Measurements from ENCODE around the gene HOXC4. TPM values are rescaled to one million over a fixed set of nuclear protein-coding genes. Genes with fewer than 3 reads are reported as not detected.
A peak's percentile ranks its signal among the peaks of the same experiment; 100 is the strongest.

The HOXC4 gene
- total and polyA plus RNA-seq, 7 donors: 0.38 to 1.2 (median 0.69) TPM; not detected in 3

DNA sequence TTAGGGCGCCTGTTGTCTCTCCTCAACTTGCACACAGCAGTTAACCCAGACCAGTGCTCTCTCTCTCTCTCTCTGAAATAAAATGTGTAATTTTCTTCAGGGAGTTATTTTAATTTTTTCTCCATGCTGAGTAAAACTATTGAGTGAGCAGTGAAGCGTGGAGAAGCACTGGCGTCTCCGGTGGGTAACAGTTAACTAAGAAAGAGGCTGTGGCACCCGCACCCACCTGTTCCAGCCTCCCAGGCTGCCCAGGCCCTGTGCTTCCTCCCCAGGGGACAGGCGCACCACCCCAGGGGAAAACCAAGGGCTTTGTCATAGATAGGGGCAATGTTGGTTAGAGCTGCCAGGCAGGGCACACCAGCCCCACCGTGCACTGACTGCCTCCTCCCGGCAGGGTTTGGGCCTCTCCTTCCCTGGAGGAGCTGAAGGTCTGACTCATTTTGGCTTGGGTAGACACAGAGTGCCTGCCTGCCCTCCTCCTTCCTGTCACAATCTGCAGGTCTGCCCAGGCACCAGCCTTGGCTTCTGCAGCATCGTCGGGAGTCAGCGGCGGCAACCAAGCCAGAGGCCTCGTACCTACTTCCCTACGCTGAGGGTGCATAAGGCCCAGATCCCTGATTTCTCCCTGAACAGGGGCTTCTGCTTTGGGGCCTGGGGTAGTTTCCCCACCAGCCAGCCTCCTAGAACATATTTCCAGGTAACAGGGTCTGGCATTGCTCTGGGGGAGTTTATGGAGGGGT, 16.8 kb upstream of the HOXC4 start:
- no peak for DNase-seq
- H3K4me3 ChIP-seq: no peak overlapping the region
- H3K9me3 ChIP-seq: no peaks in the 10 kb centered on the region
- no peak overlapping the region for H3K27ac ChIP-seq
- H3K27me3 ChIP-seq: peaks cover 27 to 99% (median 94%) of the 10 kb centered on the region in 3 donors
- TF ChIP-seq, protein P1, sequence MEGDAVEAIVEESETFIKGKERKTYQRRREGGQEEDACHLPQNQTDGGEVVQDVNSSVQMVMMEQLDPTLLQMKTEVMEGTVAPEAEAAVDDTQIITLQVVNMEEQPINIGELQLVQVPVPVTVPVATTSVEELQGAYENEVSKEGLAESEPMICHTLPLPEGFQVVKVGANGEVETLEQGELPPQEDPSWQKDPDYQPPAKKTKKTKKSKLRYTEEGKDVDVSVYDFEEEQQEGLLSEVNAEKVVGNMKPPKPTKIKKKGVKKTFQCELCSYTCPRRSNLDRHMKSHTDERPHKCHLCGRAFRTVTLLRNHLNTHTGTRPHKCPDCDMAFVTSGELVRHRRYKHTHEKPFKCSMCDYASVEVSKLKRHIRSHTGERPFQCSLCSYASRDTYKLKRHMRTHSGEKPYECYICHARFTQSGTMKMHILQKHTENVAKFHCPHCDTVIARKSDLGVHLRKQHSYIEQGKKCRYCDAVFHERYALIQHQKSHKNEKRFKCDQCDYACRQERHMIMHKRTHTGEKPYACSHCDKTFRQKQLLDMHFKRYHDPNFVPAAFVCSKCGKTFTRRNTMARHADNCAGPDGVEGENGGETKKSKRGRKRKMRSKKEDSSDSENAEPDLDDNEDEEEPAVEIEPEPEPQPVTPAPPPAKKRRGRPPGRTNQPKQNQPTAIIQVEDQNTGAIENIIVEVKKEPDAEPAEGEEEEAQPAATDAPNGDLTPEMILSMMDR (IDR thresholded peaks at IDR 0.05): no peak
- TF ChIP-seq EP300 (IDR thresholded peaks at IDR 0.05) (no peak), POLR2A (IDR thresholded peaks at IDR 0.05) (no peak), POLR2AphosphoS5 (IDR thresholded peaks at IDR 0.05) (no peak)
- 52 to 58% methylated on average over 14 of the region's 14 CpGs for WGBS, 2 donors
- peaks cover 0 to 21% (median 17%) of the 10 kb centered on the region in 4 donors for H3K4me1 ChIP-seq
- intact Hi-C loops (cut with DNase I): no loop called here
- no peaks in the 10 kb centered on the region for H3K36me3 ChIP-seq

DNA sequence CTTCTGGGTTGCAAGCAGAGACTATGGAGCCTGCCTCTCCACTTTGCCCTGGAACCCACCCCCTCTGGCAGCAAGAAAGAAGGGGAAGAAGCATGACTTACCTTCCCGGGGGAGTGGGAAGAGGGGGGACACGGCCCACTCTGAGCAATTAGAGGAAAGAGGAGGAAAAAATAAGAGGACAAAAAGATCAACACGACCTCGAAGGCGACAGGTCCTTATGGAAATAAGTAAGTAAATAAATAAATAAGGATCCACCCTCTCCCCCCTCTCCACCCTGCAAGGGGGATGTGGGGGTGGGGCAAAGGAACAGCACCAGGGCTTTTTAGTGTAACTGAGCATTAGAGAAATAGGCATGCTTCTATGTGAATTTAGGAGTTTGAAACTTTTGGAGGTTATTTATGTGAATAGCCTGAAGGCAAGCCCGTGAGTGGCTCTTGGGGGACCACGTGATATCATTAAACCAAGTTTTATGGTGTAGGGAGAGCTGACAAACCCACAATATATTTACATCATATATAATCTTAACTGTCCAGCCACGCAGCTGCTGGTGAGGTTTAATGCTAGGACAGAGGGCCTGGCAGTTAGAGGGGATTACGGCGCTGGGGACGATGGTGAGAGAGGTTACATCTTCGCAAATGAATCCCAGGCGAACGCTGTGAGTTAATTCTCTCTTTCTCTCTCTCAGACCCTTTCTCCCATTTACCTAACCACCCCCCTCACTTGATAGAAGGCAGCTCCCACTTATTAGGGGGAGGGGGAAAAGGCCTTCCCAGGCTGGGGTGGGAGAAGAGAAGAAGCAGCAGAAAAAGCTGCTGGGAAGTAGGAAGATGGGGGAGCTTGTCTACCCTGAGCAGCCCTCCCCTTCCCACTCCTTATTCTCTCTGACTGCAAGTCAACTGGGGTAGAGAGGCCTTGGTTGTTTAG, 16.0 kb upstream of the HOXC4 start:
- no peak overlapping the region for H3K27ac ChIP-seq

DNA sequence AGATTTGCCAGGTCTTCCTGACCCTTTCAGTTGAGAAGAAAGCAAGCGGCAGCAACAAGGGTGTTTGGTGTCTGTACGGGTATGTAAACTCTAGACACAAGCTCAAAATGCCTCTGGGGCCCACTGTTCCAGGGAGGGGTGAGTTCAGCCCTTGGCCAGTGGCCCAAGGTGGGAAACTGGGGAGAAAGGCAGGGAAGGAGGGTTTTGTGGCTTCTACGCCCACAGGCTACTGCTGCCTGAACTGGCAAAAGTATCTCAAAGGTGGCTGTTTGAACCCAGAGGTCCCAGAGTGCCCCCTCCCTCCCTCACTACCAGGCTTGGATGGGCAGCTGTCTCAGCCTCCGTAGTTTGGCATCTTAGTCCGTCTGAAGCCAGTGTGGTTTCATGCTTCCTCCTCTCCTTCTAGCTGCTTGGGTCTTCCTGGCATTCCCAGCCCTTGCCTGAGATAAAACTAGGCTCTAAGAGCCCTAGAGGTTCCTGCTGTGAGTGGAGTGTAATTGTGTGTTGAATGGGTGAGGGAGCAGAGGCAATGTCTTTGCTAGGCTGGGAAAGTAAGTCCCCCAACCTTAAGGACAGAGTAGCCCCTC, 15.3 kb upstream of the HOXC4 start:
- H3K27me3 ChIP-seq: peaks cover 23 to 99% (median 95%) of the 10 kb centered on the region in 3 donors
- intact Hi-C loops (cut with DNase I): no loop called here
- no peaks in the 10 kb centered on the region for H3K9me3 ChIP-seq
- peak overlapping the region in 1 of 4 donors; percentile 34 for H3K27ac ChIP-seq
- TF ChIP-seq POLR2A (IDR thresholded peaks at IDR 0.05) (no peak), POLR2AphosphoS5 (IDR thresholded peaks at IDR 0.05) (no peak), EP300 (IDR thresholded peaks at IDR 0.05) (no peak)
- TF ChIP-seq, protein P1 (IDR thresholded peaks at IDR 0.05): no peak
- H3K4me1 ChIP-seq: peaks cover 0 to 14% (median 11%) of the 10 kb centered on the region in 4 donors
- H3K36me3 ChIP-seq: no peaks in the 10 kb centered on the region
- WGBS, 2 donors: 49 to 55% methylated on average over 5 of the region's 5 CpGs
- DNase-seq: no peak
- H3K4me3 ChIP-seq: no peak overlapping the region

More for the DNA sequence above, 16.0 kb upstream of the HOXC4 start:
- 22 to 34% methylated on average over 14 of the region's 14 CpGs for WGBS, 2 donors
- peaks cover 29 to 99% (median 95%) of the 10 kb centered on the region in 3 donors for H3K27me3 ChIP-seq
- H3K4me3 ChIP-seq: no peak overlapping the region
- TF ChIP-seq, protein P1 (IDR thresholded peaks at IDR 0.05): no peak
- no peak for TF ChIP-seq EP300 (IDR thresholded peaks at IDR 0.05)
- no peak for TF ChIP-seq POLR2AphosphoS5 (IDR thresholded peaks at IDR 0.05)
- TF ChIP-seq POLR2A (IDR thresholded peaks at IDR 0.05): no peak
- peaks cover 0 to 21% (median 17%) of the 10 kb centered on the region in 4 donors for H3K4me1 ChIP-seq
- no peaks in the 10 kb centered on the region for H3K9me3 ChIP-seq
- H3K36me3 ChIP-seq: no peaks in the 10 kb centered on the region
- intact Hi-C loops (cut with DNase I): no loop called here
- no peak for DNase-seq

DNA sequence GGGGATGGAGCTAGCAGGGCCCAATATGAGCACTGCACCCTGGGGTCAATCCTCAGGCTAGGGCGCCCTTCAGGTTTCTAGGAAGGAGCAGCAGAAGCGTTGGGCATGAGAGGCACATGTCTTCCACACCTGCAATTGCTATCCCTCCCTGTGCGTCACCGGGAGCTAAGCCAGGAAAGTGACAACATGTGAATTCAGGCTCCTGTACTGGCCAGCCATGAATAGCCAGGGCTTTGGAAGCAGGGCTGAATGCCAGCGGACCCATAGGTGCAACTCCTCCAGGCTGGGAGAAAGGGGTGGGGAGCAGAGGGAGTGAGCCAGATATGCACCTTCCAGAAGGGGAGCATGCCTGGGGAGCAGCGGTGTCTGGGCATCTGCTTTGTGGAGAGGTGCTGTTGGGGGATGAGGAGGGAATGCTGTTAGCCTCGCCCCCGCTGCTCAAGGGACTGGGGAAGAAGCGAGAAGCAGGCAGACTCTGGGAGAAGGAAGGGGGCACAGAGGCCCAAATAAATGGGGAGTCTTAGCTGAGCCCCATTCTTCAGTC, 14.7 kb upstream of the HOXC4 start:
- Histone ChIP-seq H3K4me1 (peaks cover 0 to 8% (median 5%) of the 10 kb centered on the region in 4 donors), H3K4me3 (no peak overlapping the region), H3K27me3 (peaks cover 19 to 99% (median 95%) of the 10 kb centered on the region in 3 donors), H3K9me3 (no peaks in the 10 kb centered on the region), H3K36me3 (no peaks in the 10 kb centered on the region), H3K27ac (peak overlapping the region in 1 of 4 donors; percentile 34)
- intact Hi-C loops (cut with DNase I): no loop called here
- TF ChIP-seq EP300 (IDR thresholded peaks at IDR 0.05): no peak
- TF ChIP-seq POLR2A (IDR thresholded peaks at IDR 0.05): no peak
- TF ChIP-seq, protein P1 (IDR thresholded peaks at IDR 0.05): no peak
- no peak for TF ChIP-seq POLR2AphosphoS5 (IDR thresholded peaks at IDR 0.05)
- 36 to 45% methylated on average over 9 of the region's 9 CpGs for WGBS, 2 donors
- no peak for DNase-seq

Data from sigmoid colon (tissue), 7 donors.